NCI-H1105 (cell line): ENCODE measurements around the gene RAB15.

Experiments used
- DNase-seq: peaks from one replicate; lab custom pipeline; 2025; lab: John Stamatoyannopoulos, UW

The RAB15 gene

GRCh38 chr14:64954491-64955240 is 17.5 kb downstream of the RAB15 start:
- DNase-seq = no peak

- DNase-seq = no peak
Measured at GRCh38 chr14:64953661-64954060, 18.5 kb downstream of the RAB15 start.

- no peak for DNase-seq
Measured at GRCh38 chr14:64953310-64953654, 18.9 kb downstream of the RAB15 start.

- DNase-seq = no peak
Measured at GRCh38 chr14:64952598-64953309, 19.4 kb downstream of the RAB15 start.

- no peak for DNase-seq
Measured at GRCh38 chr14:64951724-64952123, 20.4 kb downstream of the RAB15 start.

GRCh38 chr14:64951291-64951690 is 20.8 kb downstream of the RAB15 start:
- DNase-seq = no peak

GRCh38 chr14:64950889-64951288 is 21.2 kb downstream of the RAB15 start:
- no peak for DNase-seq

GRCh38 chr14:64948612-64949210 is 23.4 kb downstream of the RAB15 start:
- no peak for DNase-seq

- no peak for DNase-seq
Measured at GRCh38 chr14:64947710-64948611, 24.2 kb downstream of the RAB15 start.

GRCh38 chr14:64946310-64947045 is 25.7 kb downstream of the RAB15 start:
- no peak for DNase-seq

GRCh38 chr14:64945431-64946178 is 26.5 kb downstream of the RAB15 start:
- DNase-seq = no peak

- DNase-seq = no peak
Measured at GRCh38 chr14:64944861-64945260, 27.3 kb downstream of the RAB15 start.

GRCh38 chr14:64944041-64944440 is 28.1 kb downstream of the RAB15 start:
- no peak for DNase-seq

GRCh38 chr14:64943556-64943955 is 28.6 kb downstream of the RAB15 start:
- DNase-seq = no peak

- peak; percentile 66 for DNase-seq
Measured at GRCh38 chr14:64942531-64943111, 29.5 kb downstream of the RAB15 start, which contains the start of gene GPX2. Gene GPX2 (minus strand): TSS chr14:64942745. CDS start chr14:64942726, 19 bp downstream.

GRCh38 chr14:64940336-64940910 is 31.7 kb downstream of the RAB15 start:
- DNase-seq = no peak

GRCh38 chr14:64939817-64940190 is 32.3 kb downstream of the RAB15 start:
- no peak for DNase-seq

GRCh38 chr14:64938972-64939816 is 32.9 kb downstream of the RAB15 start:
- no peak for DNase-seq

- DNase-seq = no peak
Measured at GRCh38 chr14:64937821-64938193, 34.3 kb downstream of the RAB15 start.
